Stimulated activated CD8-positive, alpha-beta memory T cell treated with anti-CD3 and anti-CD28 coated beads, Interleukin-7, amount 100 ng/mL, for 24 hours (primary cell): ENCODE data around the gene MS4A13.
"Not testable (repeated sequence)": the region's sequence is repeated elsewhere in the genome, so short reads cannot be mapped to it uniquely, and the experiment has no call there.

Source experiments
- DNase-seq: peaks from one replicate; pipeline ENCODE4 v3.0.0-alpha.2; 2020; ENCODE audit warnings: low read depth

MS4A13 gene

GRCh38 chr11:60515144-60515855 is at the start of gene MS4A13:
MS4A13 (plus strand) TSS chr11:60515392; CDS start chr11:60518084, 2,692 bp downstream.
- DNase-seq = no peak

- no peak for DNase-seq
These were observed 46.4 kb upstream of the MS4A13 start for GRCh38 chr11:60468829-60469228.

- no peak for DNase-seq
These were observed 45.5 kb upstream of the MS4A13 start for GRCh38 chr11:60469723-60470122.

DNA sequence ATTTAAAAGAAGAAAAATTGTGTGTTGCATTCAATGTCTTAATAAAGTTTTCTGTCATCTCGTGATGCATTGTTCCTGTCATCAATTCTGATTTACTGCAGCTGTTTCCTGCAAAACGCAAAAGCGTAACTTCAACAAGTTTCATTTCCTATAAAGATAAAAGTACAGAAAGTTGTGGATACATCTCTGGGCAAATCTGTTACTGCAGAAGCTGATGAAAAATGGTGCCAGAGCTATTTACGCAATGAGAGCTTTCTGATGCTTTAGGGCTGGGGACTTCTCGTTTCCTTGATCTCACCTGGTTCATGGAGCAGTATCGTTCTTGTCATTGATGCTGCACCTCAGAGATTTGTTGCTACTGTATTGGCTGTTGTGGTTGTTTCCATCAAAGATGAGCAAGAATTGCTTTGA is 38.2 kb upstream of the MS4A13 start:
- no peak for DNase-seq

DNA sequence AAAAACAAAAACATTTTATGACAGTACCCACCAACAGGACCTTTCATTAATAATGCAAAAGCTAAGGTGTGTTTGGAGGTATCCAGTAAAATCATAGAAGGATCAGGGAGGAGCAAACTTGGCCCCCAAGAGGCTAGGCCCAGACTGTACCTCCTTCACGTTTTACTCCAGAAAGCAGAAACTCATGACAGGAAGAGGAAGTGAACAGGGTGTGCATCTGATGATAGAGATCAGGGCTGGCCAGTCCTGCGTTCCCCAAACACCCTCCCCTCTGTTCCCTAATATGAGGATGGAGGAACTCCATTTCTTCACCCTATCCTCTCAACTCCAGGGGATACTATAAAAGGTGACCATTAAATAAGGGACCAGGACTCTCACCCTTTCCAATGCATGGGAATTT is 32.8 kb upstream of the MS4A13 start:
- no peak for DNase-seq

GRCh38 chr11:60485987-60486386 is 29.2 kb upstream of the MS4A13 start:
- no peak for DNase-seq

DNA sequence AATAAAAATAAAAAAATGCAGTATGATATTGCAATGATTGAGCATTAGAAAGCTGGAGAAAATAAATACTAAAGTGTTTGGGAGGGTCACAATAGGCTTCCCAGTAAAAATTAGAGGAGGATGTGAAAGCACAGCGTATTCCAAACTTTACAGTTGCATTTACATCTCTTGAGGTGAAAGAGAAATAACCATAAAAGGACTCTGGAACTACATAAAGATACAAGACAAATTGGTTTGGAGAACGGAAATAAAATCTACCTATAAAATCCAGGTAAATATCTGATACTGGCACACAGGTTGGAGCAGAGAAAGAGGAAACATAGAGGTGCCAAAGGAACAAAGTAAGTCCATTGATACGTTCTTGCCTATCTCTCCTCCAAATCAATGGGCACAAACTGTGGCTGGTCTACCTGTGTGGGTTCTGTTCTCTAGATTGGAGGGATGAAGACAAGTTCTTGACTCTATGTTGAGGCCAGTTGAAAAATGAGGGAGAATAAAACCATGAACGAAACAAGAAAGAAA is 22.6 kb upstream of the MS4A13 start, which contains the start of gene MS4A12:
Gene MS4A12, plus strand, starts transcription at position 291 of the 522 bp plus-strand sequence. CDS start 4,541 bp downstream, outside the sequence.
- DNase-seq = no peak

DNA sequence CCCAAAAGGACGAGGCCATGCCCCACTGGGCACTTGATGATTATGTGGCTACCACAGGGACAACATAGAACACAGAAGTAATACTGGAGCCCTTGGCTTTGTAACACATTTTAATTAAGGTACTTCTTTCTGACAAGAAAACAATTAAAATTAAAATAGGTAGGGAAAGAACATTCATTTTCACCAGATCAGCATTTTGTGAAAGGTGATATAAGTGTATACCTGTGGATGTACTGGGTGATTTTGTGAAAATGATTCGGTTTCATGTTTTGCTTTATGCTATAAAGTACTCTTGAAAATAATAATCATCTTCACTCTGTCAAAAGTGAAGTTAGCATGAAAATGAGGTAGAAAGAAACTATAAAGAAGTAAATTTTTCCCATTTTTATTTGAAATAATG is 21.7 kb upstream of the MS4A13 start:
- DNase-seq = no peak

- no peak for DNase-seq
These were observed 16.8 kb upstream of the MS4A13 start for GRCh38 chr11:60498399-60498798.

- DNase-seq = no peak
These were observed 16.3 kb upstream of the MS4A13 start for GRCh38 chr11:60498853-60499252.

GRCh38 chr11:60500276-60500910 is 14.8 kb upstream of the MS4A13 start:
- DNase-seq = no peak

- no peak for DNase-seq
These were observed 12.9 kb upstream of the MS4A13 start for GRCh38 chr11:60502221-60502775.

GRCh38 chr11:60504219-60504905 is 10.8 kb upstream of the MS4A13 start:
- DNase-seq = no peak

GRCh38 chr11:60509609-60510008 is 5.6 kb upstream of the MS4A13 start:
- DNase-seq = not testable (repeated sequence)

DNA sequence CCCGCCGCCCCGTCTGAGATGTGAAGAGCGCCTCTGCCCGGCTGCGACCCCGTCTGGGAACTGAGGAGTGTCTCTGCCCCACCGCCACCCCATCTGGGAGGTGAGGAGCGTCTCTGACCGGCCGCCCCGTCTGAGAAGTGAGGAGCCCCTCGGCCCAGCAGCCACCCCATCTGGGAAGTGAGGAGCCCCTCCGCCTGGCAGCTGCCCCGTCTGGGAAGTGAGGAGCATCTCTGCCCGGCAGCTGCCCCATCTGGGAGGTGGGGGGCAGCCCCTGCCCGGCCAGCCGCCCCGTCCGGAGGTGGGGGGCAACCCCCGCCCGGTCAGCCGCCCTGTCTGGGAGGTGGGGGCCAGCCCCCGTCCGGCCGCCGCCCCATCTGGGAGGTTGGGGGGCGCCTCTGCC is 5.0 kb upstream of the MS4A13 start:
- DNase-seq = not testable (repeated sequence)

GRCh38 chr11:60511393-60511792 is 3.8 kb upstream of the MS4A13 start:
- DNase-seq = no peak

DNA sequence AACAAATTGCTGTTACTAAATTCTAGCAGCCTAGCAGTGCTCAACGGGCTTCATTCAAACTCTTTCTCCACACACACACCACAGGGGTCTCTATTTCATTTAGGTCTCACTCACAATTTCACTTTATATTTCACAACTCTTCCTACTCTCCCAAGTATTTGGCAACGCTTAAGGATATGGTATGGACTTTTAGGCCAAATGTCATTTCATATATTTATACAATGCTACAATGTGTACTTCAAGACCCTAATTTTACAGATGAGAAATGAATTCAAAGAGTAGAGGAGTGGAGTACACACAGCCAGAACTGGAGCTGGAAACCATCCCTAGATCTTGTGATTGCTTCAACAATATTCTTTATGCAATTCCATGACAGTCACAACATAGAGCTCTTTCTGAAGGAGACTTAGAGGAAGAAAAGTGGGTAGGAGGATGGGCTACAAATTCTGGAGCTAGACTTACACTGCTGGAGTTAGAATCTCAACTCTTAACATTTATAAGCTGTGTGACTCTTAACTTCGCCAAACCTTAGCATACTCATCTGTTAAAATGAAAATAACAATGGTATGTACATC is 2.5 kb upstream of the MS4A13 start:
- no peak for DNase-seq

GRCh38 chr11:60513496-60514460 is 1.4 kb upstream of the MS4A13 start:
- no peak for DNase-seq

DNA sequence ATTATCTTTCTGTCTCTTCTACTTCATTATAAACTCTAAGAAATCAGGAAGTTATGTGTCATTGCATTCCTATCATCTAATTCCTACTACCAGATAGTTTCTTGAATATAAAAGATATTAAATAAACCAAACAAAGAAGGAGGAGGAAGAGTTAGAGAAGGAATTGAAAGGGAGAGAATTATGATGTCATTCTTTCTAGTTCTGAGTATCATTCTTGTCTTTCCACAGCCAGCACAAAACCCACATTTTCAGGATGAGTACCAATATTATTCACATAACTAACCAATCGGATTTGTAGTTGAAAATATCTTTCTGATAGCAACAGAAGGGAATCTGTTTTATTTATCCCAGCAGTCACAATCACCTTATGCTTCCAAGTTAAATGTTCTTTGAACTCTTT is 13.3 kb downstream of the MS4A13 start:
- no peak for DNase-seq

- DNase-seq = no peak
These were observed 13.7 kb downstream of the MS4A13 start for GRCh38 chr11:60528934-60529333.
